ENCODE measurements around the gene CDK2. TPM values are rescaled to one million over a fixed set of nuclear protein-coding genes. Genes with fewer than 3 reads are reported as not detected.

CDK2 gene
- total RNA-seq, 2 donors from 2014 or later: 101 to 104 TPM

Other genes starting within 250 kb of the CDK2 start
- gene RDH5, start 246.4 kb upstream of the CDK2 start, total RNA-seq: 10 to 100 TPM; 13.0 to 13.5 TPM
- 100 to 1,000 TPM; 211 to 237 TPM for gene CD63, start 237.8 kb upstream of the CDK2 start, total RNA-seq
- gene GDF11, start 223.7 kb upstream of the CDK2 start, total RNA-seq: 10 to 100 TPM in 1 of 2 donors, 1 to 10 TPM in 1; 7.4 to 14.1 TPM
- 100 to 1,000 TPM in 1 of 2 donors, 10 to 100 TPM in 1; 63.6 to 103 TPM for gene SARNP, start 149.1 kb upstream of the CDK2 start, total RNA-seq
- gene ORMDL2, start 148.8 kb upstream of the CDK2 start, total RNA-seq: 10 to 100 TPM; 26.5 to 40.2 TPM
- 10 to 100 TPM; 30.7 to 33.0 TPM for gene DNAJC14, start 137.2 kb upstream of the CDK2 start, total RNA-seq
- gene MMP19, start 123.9 kb upstream of the CDK2 start, total RNA-seq: not detected
- gene PYM1, start 38.9 kb upstream of the CDK2 start, total RNA-seq: 10 to 100 TPM; 23.4 to 35.6 TPM
- gene DGKA, start 35.7 kb upstream of the CDK2 start, total RNA-seq: 100 to 1,000 TPM; 282 to 502 TPM
- gene PMEL, start 788 bp upstream of the CDK2 start, total RNA-seq: 1 to 10 TPM in 1 of 2 donors, under 1 TPM in 1; 0.30 to 2.5 TPM
- 10 to 100 TPM; 34.2 to 50.8 TPM for gene RAB5B, start 7.2 kb downstream of the CDK2 start, total RNA-seq
- gene SUOX, start 30.4 kb downstream of the CDK2 start, total RNA-seq: 1 to 10 TPM; 3.4 to 3.5 TPM
- 10 to 100 TPM; 19.1 to 20.3 TPM for gene IKZF4, start 54.2 kb downstream of the CDK2 start, total RNA-seq
- 10 to 100 TPM; 32.5 to 36.1 TPM for gene RPS26, start 75.1 kb downstream of the CDK2 start, total RNA-seq
- gene ERBB3, start 113.3 kb downstream of the CDK2 start, total RNA-seq: under 1 TPM; 0.56 to 0.64 TPM
- 100 to 1,000 TPM; 213 to 427 TPM for gene PA2G4, start 137.7 kb downstream of the CDK2 start, total RNA-seq
- gene RPL41, start 149.8 kb downstream of the CDK2 start, total RNA-seq: 1,000 to 10,000 TPM; 4,564 to 4,582 TPM
- gene ZC3H10, start 151.4 kb downstream of the CDK2 start, total RNA-seq: 1 to 10 TPM; 7.8 to 8.0 TPM
- 100 to 1,000 TPM; 234 to 236 TPM for gene ESYT1, start 161.4 kb downstream of the CDK2 start, total RNA-seq
- gene MYL6B, start 185.8 kb downstream of the CDK2 start, total RNA-seq: 100 to 1,000 TPM in 1 of 2 donors, 10 to 100 TPM in 1; 96.9 to 114 TPM
- gene MYL6, start 191.5 kb downstream of the CDK2 start, total RNA-seq: 1,000 to 10,000 TPM in 1 of 2 donors, 100 to 1,000 TPM in 1; 974 to 1,528 TPM
- gene SMARCC2, start 222.7 kb downstream of the CDK2 start, total RNA-seq: 100 to 1,000 TPM; 104 to 114 TPM

Data from activated T-helper 17 cell treated with anti-CD3 and anti-CD28 coated beads, Interleukin-2, amount 50 U/mL, for 72 hours (primary cell).